ENCODE measurements around the gene RAB5B. TPM values are rescaled to one million over a fixed set of nuclear protein-coding genes. Genes with fewer than 3 reads are reported as not detected.
"Not testable (repeated sequence)": the region's sequence is repeated elsewhere in the genome, so short reads cannot be mapped to it uniquely, and the experiment has no call there.

Gene RAB5B
- total RNA-seq, 1 experiment from 2014 or later = 44.5 TPM

GRCh38 chr12:55997535-55997859 is 23.6 kb downstream of the RAB5B start:
- Histone ChIP-seq H3K4me1 (ENCODE audit: control insufficient read depth in 1 of 2, insufficient read depth in 2 of 2, low read length in 2 of 2) (peaks cover 8 to 15% of the 10 kb centered on the region in 2 experiments; a peak in 3 of 4 replicates), H3K9me2 (ENCODE audit: insufficient read depth) (no peaks in the 10 kb centered on the region), H3K4me3 (replicated peaks in 1 of 2; ENCODE audit: low read depth in 1 of 2, low read length in 2 of 2) (peak overlapping the region; percentile 62 to 76), H3K36me3 (ENCODE audit: control insufficient read depth in 1 of 2, insufficient read depth in 2 of 2, low read length in 2 of 2) (peaks cover 7 to 13% of the 10 kb centered on the region in 2 experiments; a peak in 2 of 4 replicates), H3K27ac (ENCODE audit: low read depth, low read length) (peak overlapping the region; percentile 63), H2AFZ (ENCODE audit: low read depth, low read length, poor library complexity, severe bottlenecking) (no peak overlapping the region), H4K20me1 (ENCODE audit: insufficient read depth) (no peaks in the 10 kb centered on the region), H3K9me3 (ENCODE audit: control insufficient read depth in 1 of 2, insufficient read depth in 1 of 2, low read depth in 1 of 2, low read length in 2 of 2) (no peaks in the 10 kb centered on the region), H3K4me2 (ENCODE audit: low read length) (peak overlapping the region; percentile 88), H3K9ac (ENCODE audit: low read length) (peak overlapping the region; percentile 73), H3K27me3 (ENCODE audit: insufficient read depth, low read length) (no peaks in the 10 kb centered on the region), H3K79me2 (ENCODE audit: insufficient read depth, low read length) (no peaks in the 10 kb centered on the region)
- ChIA-PET POLR2A (interaction anchor here (0.7 to 2.8 kb wide), 11 partner anchors 9 to 258 kb away, joined by 3 to 22 read pairs (median 3); partner anchors contain the start of genes PA2G4, PYM1, RAB5B and ZC3H10), CTCF (interaction anchor here (0.7 to 3.5 kb wide), 14 partner anchors 12 to 1011 kb away, joined by 3 to 48 read pairs (median 4); partner anchors contain the start of genes ORMDL2 and RAB5B), RAD21 (ENCODE audit: low non-redundant PET in 1 of 2, low total read pairs in 2 of 2, uncharacterized antibody in 2 of 2, unreplicated experiment in 2 of 2) (interaction anchor here in 1 of 2 experiments (0.7 to 2.0 kb wide), 3 partner anchors 24 to 50 kb away, joined by 3 to 6 read pairs (median 3); partner anchors contain the start of gene RAB5B)
- TF ChIP-seq MAX (IDR thresholded peaks at IDR 0.05) (no peak), REST (IDR thresholded peaks at IDR 0.05; ENCODE audit: low read depth) (no peak), RAD21 (IDR thresholded peaks at IDR 0.05; ENCODE audit: low read depth) (no peak)
- intact Hi-C loops (cut with micrococcal nuclease) = loop anchor here (5.0 kb wide), 1 partner anchor 120 kb away; the partner anchor contains the start of genes RPL41 and ZC3H10
- BruUV-seq (replicated peaks) = TSS peak; percentile 37
- ATAC-seq (peak; percentile 29), DNase-seq (ENCODE audit: low read depth, low spot score) (no peak)

GRCh38 chr12:55999522-55999921 is 25.6 kb downstream of the RAB5B start:
- peak; percentile 38 for TF ChIP-seq POLR2A (IDR thresholded peaks at IDR 0.05; ENCODE audit: borderline replicate concordance, extremely low read depth, insufficient read depth, insufficient read length)
- TSS peak; percentile 5 for BruUV-seq (replicated peaks)
- H3K79me2 ChIP-seq (ENCODE audit: insufficient read depth, low read length); H3K9me3 ChIP-seq (ENCODE audit: control insufficient read depth in 1 of 2, insufficient read depth in 1 of 2, low read depth in 1 of 2, low read length in 2 of 2); ATAC-seq; H3K9ac ChIP-seq (ENCODE audit: low read length); DNase-seq (ENCODE audit: low read depth, low spot score); H3K27ac ChIP-seq (ENCODE audit: low read depth, low read length); POLR2A ChIA-PET; H3K9me2 ChIP-seq (ENCODE audit: insufficient read depth); H3K36me3 ChIP-seq (ENCODE audit: control insufficient read depth in 1 of 2, insufficient read depth in 2 of 2, low read length in 2 of 2); H2AFZ ChIP-seq (ENCODE audit: low read depth, low read length, poor library complexity, severe bottlenecking); H3K4me2 ChIP-seq (ENCODE audit: low read length); H4K20me1 ChIP-seq (ENCODE audit: insufficient read depth); H3K4me3 ChIP-seq (replicated peaks in 1 of 2; ENCODE audit: low read depth in 1 of 2, low read length in 2 of 2); CTCF ChIA-PET; H3K27me3 ChIP-seq (ENCODE audit: insufficient read depth, low read length); RAD21 ChIA-PET (ENCODE audit: low non-redundant PET in 1 of 2, low total read pairs in 2 of 2, uncharacterized antibody in 2 of 2, unreplicated experiment in 2 of 2): not testable (repeated sequence)
- H3K4me1 ChIP-seq (ENCODE audit: control insufficient read depth in 1 of 2, insufficient read depth in 2 of 2, low read length in 2 of 2) = peaks cover 8 to 19% of the 10 kb centered on the region in 2 experiments; a peak in 3 of 4 replicates
- intact Hi-C loops (cut with micrococcal nuclease) = loop anchor here (5.0 kb wide), 1 partner anchor 118 kb away; the partner anchor contains the start of genes RPL41 and ZC3H10

GRCh38 chr12:55999999-56000540 is 26.2 kb downstream of the RAB5B start:
- Histone ChIP-seq H3K36me3 (ENCODE audit: control insufficient read depth in 1 of 2, insufficient read depth in 2 of 2, low read length in 2 of 2) (peaks cover 2 to 12% of the 10 kb centered on the region in 2 experiments; a peak in 1 of 4 replicates), H3K4me1 (ENCODE audit: control insufficient read depth in 1 of 2, insufficient read depth in 2 of 2, low read length in 2 of 2) (peaks cover 8 to 19% of the 10 kb centered on the region in 2 experiments; a peak in 3 of 4 replicates)
- H3K4me3 ChIP-seq (replicated peaks in 1 of 2; ENCODE audit: low read depth in 1 of 2, low read length in 2 of 2); DNase-seq (ENCODE audit: low read depth, low spot score); H3K9me2 ChIP-seq (ENCODE audit: insufficient read depth); H3K9me3 ChIP-seq (ENCODE audit: control insufficient read depth in 1 of 2, insufficient read depth in 1 of 2, low read depth in 1 of 2, low read length in 2 of 2); H3K27ac ChIP-seq (ENCODE audit: low read depth, low read length); H4K20me1 ChIP-seq (ENCODE audit: insufficient read depth); ATAC-seq; H3K4me2 ChIP-seq (ENCODE audit: low read length); POLR2A ChIA-PET; CTCF ChIA-PET; H2AFZ ChIP-seq (ENCODE audit: low read depth, low read length, poor library complexity, severe bottlenecking); BruUV-seq (replicated peaks); RAD21 ChIA-PET (ENCODE audit: low non-redundant PET in 1 of 2, low total read pairs in 2 of 2, uncharacterized antibody in 2 of 2, unreplicated experiment in 2 of 2); H3K27me3 ChIP-seq (ENCODE audit: insufficient read depth, low read length); H3K9ac ChIP-seq (ENCODE audit: low read length); H3K79me2 ChIP-seq (ENCODE audit: insufficient read depth, low read length): not testable (repeated sequence)
- intact Hi-C loops (cut with micrococcal nuclease) = loop anchor here (5.0 kb wide), 1 partner anchor 117 kb away; the partner anchor contains the start of genes RPL41 and ZC3H10
